ENCODE measurements around the gene AHSG. TPM values are rescaled to one million over a fixed set of nuclear protein-coding genes. Genes with fewer than 3 reads are reported as not detected.

AHSG gene
- total RNA-seq, 2 donors from 2014 or later = not detected

- TF ChIP-seq POLR2AphosphoS5 (IDR thresholded peaks at IDR 0.05) = no peak
- no peak for TF ChIP-seq POLR2A (IDR thresholded peaks at IDR 0.05)
- no peak for TF ChIP-seq CTCF (IDR thresholded peaks at IDR 0.05)
- Histone ChIP-seq H3K4me3 (no peak overlapping the region), H3K27me3 (replicated peaks; ENCODE audit: insufficient read depth) (no peaks in the 10 kb centered on the region), H3K4me1 (replicated peaks) (no peaks in the 10 kb centered on the region), H3K36me3 (no peaks in the 10 kb centered on the region), H3K27ac (no peak overlapping the region), H3K9me3 (no peaks in the 10 kb centered on the region)
- intact Hi-C loops (cut with DNase I) = no loop called here
- no peak for DNase-seq (ENCODE audit: low spot score)
Observed at GRCh38 chr3:186587183-186587582, 25.7 kb upstream of the AHSG start.

DNA sequence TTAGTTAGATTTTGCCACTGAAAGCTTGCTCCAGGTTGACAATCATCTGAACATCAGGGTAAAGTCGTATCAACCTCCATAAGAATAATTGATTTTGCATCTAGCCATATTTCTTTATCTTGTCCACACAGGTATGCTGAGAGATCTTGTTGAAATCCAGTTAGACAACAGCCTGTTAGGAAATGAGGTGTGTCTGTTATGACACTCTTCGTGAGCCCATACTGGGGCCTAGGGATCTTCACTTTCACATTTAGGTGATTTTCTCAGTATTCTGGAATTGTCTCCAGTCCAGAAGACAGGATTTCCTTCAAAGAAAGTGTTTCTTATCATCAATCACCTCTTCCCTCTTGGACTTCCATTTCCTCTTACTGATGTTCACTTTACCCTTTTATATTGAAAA, 24.2 kb upstream of the AHSG start:
- H3K36me3 ChIP-seq = no peaks in the 10 kb centered on the region
- no peak overlapping the region for H3K4me3 ChIP-seq
- no peak for DNase-seq (ENCODE audit: low spot score)
- intact Hi-C loops (cut with DNase I) = no loop called here
- no peaks in the 10 kb centered on the region for H3K27me3 ChIP-seq (replicated peaks; ENCODE audit: insufficient read depth)
- H3K27ac ChIP-seq = no peak overlapping the region
- H3K4me1 ChIP-seq (replicated peaks) = no peaks in the 10 kb centered on the region
- no peaks in the 10 kb centered on the region for H3K9me3 ChIP-seq
- WGBS = 58% methylated on average over 2 of the region's 2 CpGs
- no peak for TF ChIP-seq CTCF (IDR thresholded peaks at IDR 0.05)

- H3K9me3 ChIP-seq = no peaks in the 10 kb centered on the region
- 37% methylated on average over 3 of the region's 3 CpGs for WGBS
Observed at GRCh38 chr3:186589121-186589520, 23.7 kb upstream of the AHSG start.

GRCh38 chr3:186589856-186590579, 22.8 kb upstream of the AHSG start:
- Histone ChIP-seq H3K36me3 (no peaks in the 10 kb centered on the region), H3K9me3 (no peaks in the 10 kb centered on the region), H3K4me3 (no peak overlapping the region), H3K27ac (no peak overlapping the region), H3K4me1 (replicated peaks) (no peaks in the 10 kb centered on the region), H3K27me3 (replicated peaks; ENCODE audit: insufficient read depth) (no peaks in the 10 kb centered on the region)
- 56% methylated on average over 5 of the region's 5 CpGs for WGBS
- DNase-seq (ENCODE audit: low spot score) = no peak
- TF ChIP-seq CTCF (IDR thresholded peaks at IDR 0.05) (no peak), POLR2AphosphoS5 (IDR thresholded peaks at IDR 0.05) (no peak), POLR2A (IDR thresholded peaks at IDR 0.05) (no peak)
- intact Hi-C loops (cut with DNase I) = no loop called here

More at GRCh38 chr3:186589121-186589520, 23.7 kb upstream of the AHSG start:
- no peak overlapping the region for H3K27ac ChIP-seq
- H3K4me1 ChIP-seq (replicated peaks) = no peaks in the 10 kb centered on the region
- no peak for DNase-seq (ENCODE audit: low spot score)
- H3K27me3 ChIP-seq (replicated peaks; ENCODE audit: insufficient read depth) = no peaks in the 10 kb centered on the region
- H3K36me3 ChIP-seq = no peaks in the 10 kb centered on the region
- TF ChIP-seq POLR2A (IDR thresholded peaks at IDR 0.05) (no peak), CTCF (IDR thresholded peaks at IDR 0.05) (no peak), POLR2AphosphoS5 (IDR thresholded peaks at IDR 0.05) (no peak)
- intact Hi-C loops (cut with DNase I) = no loop called here
- no peak overlapping the region for H3K4me3 ChIP-seq

DNA sequence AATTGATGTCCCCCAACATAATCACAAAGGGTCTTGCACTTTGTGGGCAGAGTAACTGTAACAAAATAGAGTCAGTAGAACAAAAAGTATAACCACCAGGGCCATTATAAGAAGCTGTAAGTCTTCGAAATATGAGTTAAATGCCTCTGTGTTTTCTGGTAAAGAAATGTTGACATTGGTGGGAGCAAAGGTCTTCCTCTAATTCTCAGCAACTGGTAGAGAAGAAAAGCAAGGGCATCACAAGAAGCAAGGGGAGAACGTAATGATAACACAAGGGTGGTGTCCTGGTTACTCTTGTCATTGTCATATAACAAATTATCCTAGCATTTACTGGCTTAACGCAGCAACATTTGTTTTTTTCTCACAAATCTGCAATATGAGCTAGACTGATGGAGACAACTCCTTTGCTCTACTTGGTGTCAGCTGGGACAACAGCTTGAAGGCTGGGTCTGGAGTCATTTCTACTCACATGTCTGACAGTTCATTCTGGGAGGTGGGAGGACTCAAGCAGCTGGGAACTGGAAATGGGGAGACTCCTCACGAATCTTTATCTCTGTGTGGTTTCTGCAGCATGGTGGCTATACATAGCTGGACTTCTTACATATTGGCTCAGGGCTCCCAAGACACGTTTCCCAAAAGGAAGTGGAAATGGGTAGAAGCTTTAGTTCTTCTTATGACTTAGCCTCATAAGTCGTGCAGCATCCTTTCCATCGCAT, 22.1 kb upstream of the AHSG start:
- TF ChIP-seq CTCF (IDR thresholded peaks at IDR 0.05) (no peak), POLR2AphosphoS5 (IDR thresholded peaks at IDR 0.05) (no peak), POLR2A (IDR thresholded peaks at IDR 0.05) (no peak)
- Histone ChIP-seq H3K9me3 (no peaks in the 10 kb centered on the region), H3K36me3 (no peaks in the 10 kb centered on the region), H3K27me3 (replicated peaks; ENCODE audit: insufficient read depth) (no peaks in the 10 kb centered on the region), H3K27ac (no peak overlapping the region), H3K4me3 (no peak overlapping the region), H3K4me1 (replicated peaks) (no peaks in the 10 kb centered on the region)
- no peak for DNase-seq (ENCODE audit: low spot score)
- intact Hi-C loops (cut with DNase I) = no loop called here
- 84% methylated on average over 7 of the region's 7 CpGs for WGBS

All from prostate gland (tissue), 2 donors.